ENCODE results near the gene C1orf21. TPM values are rescaled to one million over a fixed set of nuclear protein-coding genes. Genes with fewer than 3 reads are reported as not detected.
A peak's percentile ranks its signal among the peaks of the same experiment; 100 is the strongest.

C1orf21 gene
- polyA plus RNA-seq, 6 donors from 2014 or later: 0.08 to 1.9 (median 0.16) TPM; not detected in 1

DNA sequence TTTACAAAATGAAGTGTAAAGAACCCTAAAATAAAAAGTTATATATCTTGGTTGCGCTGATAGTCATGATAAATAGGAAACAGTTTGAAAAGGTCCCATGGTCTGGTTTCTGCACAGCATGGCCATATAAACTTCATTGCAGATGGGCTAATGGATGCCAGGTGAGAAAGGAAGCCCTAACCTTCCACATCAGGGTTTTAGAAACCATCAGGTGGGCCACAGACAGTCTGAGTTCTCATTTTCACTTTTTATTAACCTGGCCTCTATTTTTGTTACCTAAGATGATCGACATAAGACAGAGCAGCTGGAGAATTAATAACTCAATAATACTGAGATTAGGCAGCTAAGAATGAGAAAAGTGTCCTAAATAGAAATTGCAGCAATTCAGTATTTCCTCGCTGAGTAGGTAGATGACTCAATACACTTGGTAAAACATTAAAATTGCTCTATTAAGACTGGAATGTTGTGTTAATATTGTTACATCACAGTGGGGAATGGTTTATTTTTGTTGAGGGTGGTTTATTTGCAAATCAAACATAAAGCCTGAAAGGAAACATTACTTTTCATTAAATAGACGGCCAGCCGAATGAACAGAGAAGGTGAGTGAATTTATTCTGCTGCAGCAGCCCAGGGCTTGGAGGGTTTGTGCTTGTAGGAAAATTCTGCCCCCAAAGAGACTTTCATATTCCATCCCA lies 21.1 kb downstream of the C1orf21 start:
- Mint-ChIP-seq H3K27ac (no peak overlapping the region), H3K4me3 (no peak overlapping the region), H3K9me3 (no peaks in the 10 kb centered on the region), H3K27me3 (no peaks in the 10 kb centered on the region), H3K36me3 (no peaks in the 10 kb centered on the region), H3K4me1 (no peaks in the 10 kb centered on the region)
- no peak for ATAC-seq (ENCODE audit: low read depth in 2 of 2)
- no peak for DNase-seq

DNA sequence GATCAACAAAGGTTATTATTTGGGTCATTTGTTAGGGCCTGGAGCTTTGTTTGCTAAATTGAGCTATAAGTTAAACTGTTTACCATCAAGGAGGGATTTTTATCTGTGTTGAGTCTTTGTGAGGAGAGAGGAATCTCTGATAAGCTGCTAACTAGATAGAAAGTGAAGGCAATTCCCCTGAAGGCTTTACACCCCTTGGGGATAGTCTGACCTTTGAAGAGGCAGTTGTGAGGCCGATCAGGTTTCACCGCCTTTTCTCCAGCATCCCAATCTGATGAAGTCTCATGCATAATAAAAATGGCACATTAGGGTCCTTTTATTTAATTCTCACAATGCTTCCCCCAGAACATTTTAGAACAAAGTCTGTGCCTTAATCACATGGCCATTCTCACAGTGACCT lies 21.8 kb downstream of the C1orf21 start:
- Mint-ChIP-seq H3K4me3 (no peak overlapping the region), H3K9me3 (no peaks in the 10 kb centered on the region), H3K4me1 (no peaks in the 10 kb centered on the region), H3K36me3 (no peaks in the 10 kb centered on the region), H3K27me3 (no peaks in the 10 kb centered on the region), H3K27ac (no peak overlapping the region)
- no peak for ATAC-seq (ENCODE audit: low read depth in 2 of 2)
- no peak for DNase-seq

DNA sequence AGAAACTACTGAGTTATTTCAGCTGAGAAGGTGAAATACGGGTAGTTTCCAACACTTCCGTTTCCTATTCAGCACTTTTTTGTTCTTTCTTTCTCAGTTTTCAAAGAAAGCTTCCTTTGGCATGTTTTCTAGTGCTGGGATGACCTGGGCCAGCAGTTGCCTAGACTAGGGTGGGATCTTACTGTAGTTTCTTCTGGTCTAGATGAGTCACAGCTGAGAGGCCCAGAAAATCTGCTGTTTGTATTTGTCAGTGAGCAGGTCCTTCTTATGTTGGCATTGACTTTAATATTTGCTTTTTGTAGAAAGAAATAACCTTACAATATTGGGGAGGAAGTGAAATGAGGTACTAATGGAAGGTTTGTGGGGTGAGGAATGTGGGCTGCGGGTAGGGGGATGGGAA lies 22.2 kb downstream of the C1orf21 start:
- Mint-ChIP-seq H3K36me3 (no peaks in the 10 kb centered on the region), H3K4me1 (no peaks in the 10 kb centered on the region), H3K27me3 (no peaks in the 10 kb centered on the region), H3K27ac (no peak overlapping the region), H3K4me3 (no peak overlapping the region), H3K9me3 (no peaks in the 10 kb centered on the region)
- no peak for DNase-seq
- no peak for ATAC-seq (ENCODE audit: low read depth in 2 of 2)

DNA sequence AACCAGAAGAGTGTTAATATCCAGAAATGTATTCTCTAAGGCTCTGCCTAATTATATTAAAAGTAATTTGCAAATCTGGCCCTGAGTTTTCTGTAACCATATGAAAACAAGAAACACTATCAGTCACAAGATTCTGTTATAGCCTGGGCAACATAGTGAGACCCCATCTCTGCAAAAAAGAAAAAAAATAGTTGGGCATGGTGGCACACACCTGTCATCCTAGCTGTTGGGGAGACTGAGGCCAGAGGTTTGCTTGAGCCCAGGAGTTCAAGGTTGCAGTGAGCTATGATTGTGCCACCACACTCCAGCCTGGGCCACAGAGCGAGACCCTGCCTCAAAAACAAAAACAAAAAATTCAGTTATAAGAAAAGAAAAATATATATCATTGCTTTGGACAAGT lies 25.6 kb downstream of the C1orf21 start:
- no peak overlapping the region for H3K4me3 Mint-ChIP-seq
- no peak for ATAC-seq (ENCODE audit: low read depth in 2 of 2)
- no peak overlapping the region for H3K27ac Mint-ChIP-seq
- H3K4me1 Mint-ChIP-seq: no peaks in the 10 kb centered on the region
- H3K9me3 Mint-ChIP-seq: no peaks in the 10 kb centered on the region
- DNase-seq: no peak
- H3K36me3 Mint-ChIP-seq: no peaks in the 10 kb centered on the region
- H3K27me3 Mint-ChIP-seq: no peaks in the 10 kb centered on the region

DNA sequence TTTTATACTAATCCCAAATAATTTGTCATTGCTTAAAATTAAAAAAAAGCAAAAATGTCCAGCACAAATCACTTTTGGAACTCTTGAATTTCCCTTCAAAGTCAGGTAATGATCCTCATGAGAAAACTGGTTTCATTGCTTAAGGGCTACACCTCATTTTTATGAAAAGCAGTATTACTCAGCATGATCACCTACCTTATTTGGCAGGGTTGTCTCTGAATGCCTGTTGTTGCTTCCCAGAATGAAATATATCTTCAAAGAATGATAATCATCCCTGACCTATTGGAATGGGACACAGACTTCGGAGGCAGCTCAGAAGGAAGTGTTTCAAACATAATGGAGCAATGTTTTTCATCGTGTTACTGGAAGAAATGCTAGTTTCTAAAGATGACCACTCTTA lies 29.7 kb downstream of the C1orf21 start:
- DNase-seq: no peak
- Mint-ChIP-seq H3K9me3 (no peaks in the 10 kb centered on the region), H3K4me1 (peaks cover 4 to 14% (median 7%) of the 10 kb centered on the region in 3 donors), H3K27me3 (no peaks in the 10 kb centered on the region), H3K36me3 (no peaks in the 10 kb centered on the region), H3K4me3 (no peak overlapping the region), H3K27ac (no peak overlapping the region)
- no peak for ATAC-seq (ENCODE audit: low read depth in 2 of 2)

DNA sequence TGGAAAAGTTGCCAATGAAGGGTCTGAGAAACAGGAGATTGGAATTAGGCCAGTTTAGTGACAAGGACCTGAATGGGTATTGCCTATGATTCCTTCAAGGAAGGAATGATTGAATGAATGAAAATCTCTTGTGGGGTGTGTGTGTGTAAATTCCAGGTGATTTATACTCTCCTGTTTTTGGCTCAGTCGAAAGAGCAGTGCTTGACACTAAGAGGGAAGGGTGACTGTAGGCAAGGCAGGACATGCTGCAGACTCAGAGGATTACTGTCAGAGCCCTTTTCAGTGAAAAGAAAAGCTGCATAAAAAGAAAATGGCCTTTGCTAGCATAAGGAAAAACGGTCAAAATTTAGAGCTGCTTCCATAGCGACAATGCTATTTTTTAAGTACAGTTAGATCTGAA lies 30.1 kb downstream of the C1orf21 start:
- H3K4me1 Mint-ChIP-seq: peaks cover 4 to 14% (median 7%) of the 10 kb centered on the region in 3 donors
- H3K36me3 Mint-ChIP-seq: no peaks in the 10 kb centered on the region
- H3K27me3 Mint-ChIP-seq: no peaks in the 10 kb centered on the region
- H3K4me3 Mint-ChIP-seq: no peak overlapping the region
- ATAC-seq (ENCODE audit: low read depth in 2 of 2) (no peak), DNase-seq (no peak)
- H3K9me3 Mint-ChIP-seq: no peaks in the 10 kb centered on the region
- no peak overlapping the region for H3K27ac Mint-ChIP-seq

DNA sequence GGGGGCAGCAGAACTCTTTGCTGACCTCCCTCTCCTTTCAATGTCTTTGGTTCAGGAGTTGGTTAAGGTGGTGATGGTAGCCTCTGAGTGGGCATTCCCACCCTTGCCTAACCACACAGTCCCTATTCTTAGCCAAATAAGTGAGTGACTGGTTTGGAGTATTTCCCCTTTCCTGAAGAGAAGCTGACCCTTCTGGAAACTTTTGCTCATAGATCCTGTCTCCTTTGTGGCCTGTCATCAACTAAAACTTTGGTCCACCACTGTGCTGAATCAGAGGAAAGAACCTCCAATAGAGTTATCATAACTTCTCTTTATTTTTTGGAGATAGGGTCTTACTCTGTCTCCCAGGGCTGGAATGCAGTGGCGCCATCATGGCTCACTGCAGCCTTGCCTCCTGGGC lies 31.1 kb downstream of the C1orf21 start:
- Mint-ChIP-seq H3K9me3 (no peaks in the 10 kb centered on the region), H3K4me3 (no peak overlapping the region), H3K36me3 (no peaks in the 10 kb centered on the region), H3K27ac (no peak overlapping the region), H3K27me3 (no peaks in the 10 kb centered on the region), H3K4me1 (peaks cover 4 to 14% (median 7%) of the 10 kb centered on the region in 3 donors)
- DNase-seq: no peak
- no peak for ATAC-seq (ENCODE audit: low read depth in 2 of 2)

DNA sequence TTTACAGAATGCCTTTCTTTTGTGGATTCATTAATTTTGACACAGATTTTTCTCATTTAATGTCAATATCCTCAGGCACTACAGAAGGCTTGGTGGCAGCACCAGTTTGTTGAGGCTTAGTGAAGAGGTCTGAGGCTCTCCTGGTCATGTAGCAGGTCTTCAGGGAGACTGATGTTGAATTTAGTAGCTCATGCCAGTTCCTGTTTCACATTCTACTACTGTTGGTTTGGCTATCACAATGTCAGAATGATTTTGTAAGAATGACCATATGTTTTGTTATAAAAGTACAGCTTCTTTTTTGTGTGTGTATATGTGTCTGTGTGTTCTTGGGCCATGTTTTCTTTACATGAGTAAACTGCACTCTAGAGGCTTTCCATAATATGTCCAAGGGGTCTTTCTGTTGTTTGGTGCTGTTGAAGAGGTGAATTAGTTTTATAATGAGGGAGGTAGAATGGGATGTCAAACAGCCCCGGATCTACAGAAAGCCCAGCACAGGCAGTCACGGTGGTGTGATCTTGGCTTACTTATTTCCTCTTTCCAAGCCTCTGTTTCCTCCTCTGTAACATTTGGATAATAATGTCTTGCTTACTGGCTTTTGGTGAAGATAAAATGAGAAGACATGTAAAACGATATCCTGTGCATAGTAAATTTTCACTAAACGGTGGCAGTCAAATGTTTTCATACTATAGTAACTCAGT lies 32.0 kb downstream of the C1orf21 start:
- ATAC-seq (ENCODE audit: low read depth in 2 of 2): peak in 1 of 2 donors; percentile 23
- Mint-ChIP-seq H3K27ac (peak overlapping the region in 1 of 6 donors; percentile 4), H3K4me1 (peaks cover 4 to 14% (median 7%) of the 10 kb centered on the region in 3 donors), H3K27me3 (no peaks in the 10 kb centered on the region), H3K36me3 (no peaks in the 10 kb centered on the region), H3K4me3 (no peak overlapping the region), H3K9me3 (peaks cover 0 to 3% (median 0%) of the 10 kb centered on the region in 7 donors)
- no peak for DNase-seq

DNA sequence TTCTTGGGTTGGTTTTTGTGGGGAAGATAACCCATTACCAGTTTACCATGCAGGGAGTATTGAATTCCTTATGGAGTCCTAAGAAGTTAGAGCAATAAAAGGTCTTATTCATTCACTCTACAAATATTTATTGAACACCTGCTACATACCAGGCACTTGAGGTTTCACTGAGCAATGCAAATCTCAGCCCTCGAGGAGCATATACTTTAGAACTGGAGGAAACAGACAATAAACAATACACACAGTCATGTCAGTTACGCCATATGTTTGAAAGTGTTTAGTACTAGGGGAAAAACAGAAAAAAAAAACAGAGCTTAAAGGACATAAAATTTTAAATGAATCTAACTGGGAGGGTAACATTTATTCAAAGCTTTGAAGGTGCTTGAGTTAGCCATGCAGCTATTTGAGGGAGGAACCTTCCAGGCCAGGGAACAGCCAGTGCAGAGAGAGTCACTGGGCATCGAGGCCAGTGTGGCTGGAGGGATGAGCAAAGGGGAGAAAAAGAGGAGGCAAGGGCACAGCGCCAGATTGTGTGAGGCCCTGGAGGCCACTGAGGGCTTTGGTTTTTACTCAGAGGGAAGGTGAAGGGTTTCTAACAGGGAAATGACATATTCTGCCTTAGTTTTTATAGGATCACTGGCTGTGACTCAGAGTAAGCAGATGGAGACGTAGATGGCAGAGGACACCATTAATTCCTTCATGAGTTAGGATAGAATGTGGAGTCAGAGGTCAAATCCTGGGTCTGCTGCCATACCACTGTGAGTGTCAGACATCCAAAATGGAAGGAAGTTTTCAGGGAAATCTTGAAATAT lies 32.7 kb downstream of the C1orf21 start:
- ATAC-seq (ENCODE audit: low read depth in 2 of 2) (no peak), DNase-seq (no peak)
- H3K36me3 Mint-ChIP-seq: no peaks in the 10 kb centered on the region
- peak overlapping the region in 1 of 6 donors; percentile 44 for H3K27ac Mint-ChIP-seq
- peaks cover 4 to 14% (median 7%) of the 10 kb centered on the region in 3 donors for H3K4me1 Mint-ChIP-seq
- H3K4me3 Mint-ChIP-seq: peak overlapping the region in 1 of 8 donors; percentile 53
- H3K27me3 Mint-ChIP-seq: no peaks in the 10 kb centered on the region
- peaks cover 0 to 3% (median 0%) of the 10 kb centered on the region in 7 donors for H3K9me3 Mint-ChIP-seq

DNA sequence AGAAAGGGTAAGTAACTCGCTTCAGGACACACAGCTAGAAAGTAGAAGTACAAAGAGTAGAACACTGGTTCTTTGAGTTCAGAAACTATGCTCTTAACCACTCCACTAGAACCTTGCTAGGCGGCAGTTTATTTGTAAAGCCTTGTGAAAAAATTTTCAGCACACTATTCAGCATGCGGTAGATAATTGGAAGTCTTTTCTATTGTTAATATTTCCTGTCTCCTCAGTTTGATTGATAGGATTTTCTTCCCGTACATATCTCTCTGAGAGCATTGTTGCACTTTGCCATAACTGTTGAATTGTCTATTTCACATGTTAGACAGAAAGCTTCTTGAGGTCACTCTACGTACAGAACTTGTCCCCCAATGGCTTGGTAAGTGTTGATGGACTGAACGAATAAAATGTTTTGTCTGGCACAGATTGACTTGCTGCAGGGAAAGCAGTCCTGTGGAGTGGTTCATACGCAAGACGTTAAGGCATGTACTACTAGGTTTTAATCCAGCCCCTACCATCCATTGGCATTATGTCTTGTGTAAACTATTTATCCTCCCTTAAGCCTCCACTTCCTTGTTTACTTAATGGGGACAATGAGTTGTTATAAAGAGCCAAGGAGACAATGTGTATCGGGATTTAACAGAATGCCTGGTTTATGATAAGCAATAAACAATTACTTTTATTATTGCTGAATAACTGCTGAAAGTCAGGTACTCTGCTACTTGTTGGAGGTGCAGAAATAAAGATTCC lies 35.8 kb downstream of the C1orf21 start:
- H3K27me3 Mint-ChIP-seq: peaks cover 0 to 4% (median 0%) of the 10 kb centered on the region in 3 donors
- H3K4me3 Mint-ChIP-seq: no peak overlapping the region
- DNase-seq (no peak), ATAC-seq (ENCODE audit: low read depth in 2 of 2) (no peak)
- peaks cover 0 to 5% (median 0%) of the 10 kb centered on the region in 7 donors for H3K9me3 Mint-ChIP-seq
- peaks cover 4 to 14% (median 7%) of the 10 kb centered on the region in 3 donors for H3K4me1 Mint-ChIP-seq
- H3K27ac Mint-ChIP-seq: no peak overlapping the region
- H3K36me3 Mint-ChIP-seq: no peaks in the 10 kb centered on the region

DNA sequence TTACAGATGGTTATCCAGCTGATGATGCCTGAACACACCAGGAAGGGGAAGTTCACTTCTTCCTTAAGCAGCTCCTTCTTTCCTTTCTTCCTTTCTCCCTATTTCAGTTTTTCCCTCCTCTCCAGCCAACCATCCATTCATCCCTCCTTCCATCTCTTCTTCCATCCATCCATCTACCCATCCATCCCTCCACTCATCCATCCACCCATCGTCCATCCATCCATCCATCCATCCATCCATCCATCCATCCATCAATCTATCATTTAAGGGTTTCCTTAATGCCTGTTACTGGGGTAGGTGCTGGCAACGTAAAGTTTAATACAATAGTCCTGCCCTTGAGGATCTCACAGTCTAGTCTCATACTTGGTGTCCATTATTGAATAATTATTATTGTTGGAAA lies 36.8 kb downstream of the C1orf21 start:
- Mint-ChIP-seq H3K9me3 (peaks cover 0 to 5% (median 0%) of the 10 kb centered on the region in 7 donors), H3K36me3 (no peaks in the 10 kb centered on the region), H3K27me3 (peaks cover 0 to 4% (median 0%) of the 10 kb centered on the region in 3 donors), H3K4me3 (no peak overlapping the region), H3K27ac (no peak overlapping the region), H3K4me1 (peaks cover 4 to 13% (median 7%) of the 10 kb centered on the region in 3 donors)
- ATAC-seq (ENCODE audit: low read depth in 2 of 2): no peak
- no peak for DNase-seq

DNA sequence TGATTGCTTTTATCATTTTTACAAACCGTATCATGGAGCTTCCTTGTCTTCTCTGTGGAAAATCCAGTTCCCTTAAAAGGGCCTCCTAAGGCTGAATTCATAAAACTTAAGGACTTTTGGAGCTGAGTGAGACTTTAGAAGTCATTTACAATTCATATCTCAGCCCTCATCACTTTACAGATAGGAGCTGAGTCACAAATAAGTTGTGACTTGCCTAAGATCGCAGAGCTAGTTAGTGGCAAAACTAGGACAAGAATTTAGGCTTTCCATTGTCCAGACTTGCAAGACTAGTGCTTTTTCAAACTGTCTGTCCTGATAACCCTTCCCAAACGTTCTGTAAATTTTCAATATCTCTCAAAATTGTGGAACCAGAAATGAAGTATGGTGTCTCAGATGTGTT lies 37.3 kb downstream of the C1orf21 start:
- ATAC-seq (ENCODE audit: low read depth in 2 of 2) (no peak), DNase-seq (no peak)
- Mint-ChIP-seq H3K4me1 (peaks cover 0 to 8% (median 3%) of the 10 kb centered on the region in 3 donors), H3K4me3 (peak overlapping the region in 1 of 8 donors; percentile 16), H3K27me3 (peaks cover 0 to 4% (median 0%) of the 10 kb centered on the region in 3 donors), H3K27ac (no peak overlapping the region), H3K9me3 (peaks cover 0 to 5% (median 0%) of the 10 kb centered on the region in 7 donors), H3K36me3 (no peaks in the 10 kb centered on the region)

DNA sequence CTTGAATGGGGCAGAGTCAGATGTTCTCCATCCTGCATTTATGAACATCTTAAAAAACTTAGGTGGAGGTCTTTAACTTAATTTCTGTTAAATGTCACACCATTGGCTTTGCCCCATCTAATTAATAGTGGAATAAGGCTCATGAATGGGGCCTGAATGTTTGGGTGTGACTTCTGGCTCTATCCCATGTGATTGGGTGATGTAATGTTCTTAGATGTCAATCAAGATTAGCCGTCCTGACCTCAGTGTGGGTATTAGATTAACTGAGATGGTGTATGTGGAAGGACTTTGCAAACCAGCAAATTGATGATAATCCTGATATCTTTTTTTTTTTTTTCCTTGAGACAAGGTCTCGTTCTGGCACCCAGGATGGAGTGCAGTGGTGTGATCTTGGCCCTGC lies 38.1 kb downstream of the C1orf21 start:
- H3K4me1 Mint-ChIP-seq: no peaks in the 10 kb centered on the region
- DNase-seq: no peak
- H3K4me3 Mint-ChIP-seq: no peak overlapping the region
- no peak overlapping the region for H3K27ac Mint-ChIP-seq
- no peaks in the 10 kb centered on the region for H3K36me3 Mint-ChIP-seq
- peaks cover 0 to 5% (median 0%) of the 10 kb centered on the region in 7 donors for H3K9me3 Mint-ChIP-seq
- ATAC-seq (ENCODE audit: low read depth in 2 of 2): no peak
- H3K27me3 Mint-ChIP-seq: peaks cover 0 to 4% (median 0%) of the 10 kb centered on the region in 3 donors

Measured in naive B cell (primary cell).